ENCODE results near the gene FAM174A. TPM values are rescaled to one million over a fixed set of nuclear protein-coding genes. Genes with fewer than 3 reads are reported as not detected.
A peak's percentile ranks its signal among the peaks of the same experiment; 100 is the strongest.

FAM174A gene
- total and polyA plus RNA-seq, 3 experiments from 2014 or later = 8.5 to 10.4 (median 8.9) TPM

DNA sequence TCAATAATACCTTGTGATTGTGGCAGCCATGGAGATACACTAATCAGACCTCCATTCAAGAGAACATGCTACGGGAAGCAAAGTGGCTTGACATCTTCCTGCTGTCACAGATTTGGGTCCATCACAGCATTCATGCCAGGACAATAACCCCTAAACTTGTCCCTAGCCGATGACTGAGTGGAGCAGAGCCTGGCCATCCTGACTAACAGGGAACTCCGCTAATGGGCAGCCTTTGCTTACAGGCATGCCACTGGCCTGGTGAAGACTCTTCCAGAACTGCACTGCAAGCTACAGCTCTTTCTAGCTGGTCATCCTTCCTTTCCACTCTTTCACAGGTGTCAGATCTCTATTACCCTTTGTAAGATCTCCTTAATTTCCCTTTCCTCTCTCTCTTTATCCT is 16.0 kb downstream of the FAM174A start:
- H3K36me3 ChIP-seq (ENCODE audit: insufficient read depth, low read length) = no peaks in the 10 kb centered on the region
- H3K9me3 ChIP-seq (ENCODE audit: low read length) = no peaks in the 10 kb centered on the region
- H3K36me3 Mint-ChIP-seq = peaks cover 1 to 5% (median 3%) of the 10 kb centered on the region in 3 donors
- no peak overlapping the region for H3K27ac ChIP-seq (ENCODE audit: low read depth, low read length)
- H3K27me3 ChIP-seq (ENCODE audit: insufficient read depth, low read length, poor library complexity, severe bottlenecking) = no peaks in the 10 kb centered on the region
- no peak overlapping the region for H3K4me3 ChIP-seq (ENCODE audit: low read length)
- DNase-seq = no peak
- H3K27me3 Mint-ChIP-seq = no peaks in the 10 kb centered on the region
- CTCF ChIA-PET = no interaction called here
- no peaks in the 10 kb centered on the region for H3K4me1 ChIP-seq (ENCODE audit: insufficient read depth, low read length)
- H3K9me3 Mint-ChIP-seq = peaks cover 0 to 2% (median 0%) of the 10 kb centered on the region in 5 donors
- peaks cover 13 to 34% (median 19%) of the 10 kb centered on the region in 3 donors for H3K4me1 Mint-ChIP-seq
- H3K27ac Mint-ChIP-seq = peak overlapping the region in 4 of 8 donors; percentile 6 to 75 (median 31)
- POLR2A ChIA-PET = no interaction called here
- no peak overlapping the region for H3K4me3 Mint-ChIP-seq

DNA sequence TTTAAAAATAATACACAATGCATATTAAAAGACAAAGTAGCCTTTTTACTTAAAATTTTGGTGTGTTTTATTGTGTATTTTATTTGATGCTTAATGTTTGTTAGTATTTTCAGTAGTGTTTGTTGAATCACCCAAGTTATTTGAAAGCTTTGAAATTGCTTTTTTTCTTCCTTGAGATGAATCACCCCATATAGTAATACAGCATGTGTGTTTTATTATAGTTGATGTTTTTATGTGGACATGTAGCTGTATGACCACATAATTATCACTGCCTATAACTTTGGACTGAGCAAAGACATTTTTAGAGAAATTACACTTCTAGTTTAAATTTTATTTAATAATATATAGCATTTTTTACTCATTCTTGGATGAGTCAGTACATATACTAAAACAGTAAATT is 18.0 kb downstream of the FAM174A start:
- Mint-ChIP-seq H3K4me3 (no peak overlapping the region), H3K9me3 (peaks cover 0 to 2% (median 0%) of the 10 kb centered on the region in 5 donors), H3K27ac (no peak overlapping the region), H3K36me3 (peaks cover 1 to 3% (median 3%) of the 10 kb centered on the region in 3 donors), H3K27me3 (no peaks in the 10 kb centered on the region), H3K4me1 (peaks cover 14 to 29% (median 26%) of the 10 kb centered on the region in 3 donors)
- no peak for DNase-seq
- no peaks in the 10 kb centered on the region for H3K36me3 ChIP-seq (ENCODE audit: insufficient read depth, low read length)
- ChIA-PET CTCF (no interaction called here), POLR2A (no interaction called here)
- H3K9me3 ChIP-seq (ENCODE audit: low read length) = no peaks in the 10 kb centered on the region
- no peak overlapping the region for H3K4me3 ChIP-seq (ENCODE audit: low read length)
- H3K4me1 ChIP-seq (ENCODE audit: insufficient read depth, low read length) = no peaks in the 10 kb centered on the region
- no peak overlapping the region for H3K27ac ChIP-seq (ENCODE audit: low read depth, low read length)
- no peaks in the 10 kb centered on the region for H3K27me3 ChIP-seq (ENCODE audit: insufficient read depth, low read length, poor library complexity, severe bottlenecking)

DNA sequence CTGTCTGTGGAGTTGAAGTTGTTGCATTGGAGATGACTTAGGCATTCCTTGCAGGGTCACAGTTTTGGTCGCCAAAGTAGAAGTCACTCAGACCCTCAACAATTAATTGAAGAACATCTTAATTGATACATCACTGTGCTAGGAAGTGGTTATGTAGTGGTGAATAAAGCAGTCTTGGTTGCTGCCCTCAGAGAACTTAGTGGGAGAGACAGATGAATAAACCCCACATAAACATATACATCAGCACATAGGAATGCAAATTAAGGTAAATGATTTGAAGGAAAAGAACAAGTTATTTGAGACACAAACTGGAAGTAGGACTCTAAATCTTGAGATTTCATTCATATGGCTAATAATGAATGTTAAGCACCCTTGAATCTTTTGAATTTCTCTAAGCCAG is 25.7 kb downstream of the FAM174A start:
- no peaks in the 10 kb centered on the region for H3K9me3 ChIP-seq (ENCODE audit: low read length)
- no peaks in the 10 kb centered on the region for H3K36me3 ChIP-seq (ENCODE audit: insufficient read depth, low read length)
- ChIA-PET CTCF (no interaction called here), POLR2A (no interaction called here)
- H3K27ac Mint-ChIP-seq = no peak overlapping the region
- H3K4me3 ChIP-seq (ENCODE audit: low read length) = no peak overlapping the region
- peaks cover 8 to 30% (median 19%) of the 10 kb centered on the region in 3 donors for H3K4me1 Mint-ChIP-seq
- no peak overlapping the region for H3K4me3 Mint-ChIP-seq
- no peaks in the 10 kb centered on the region for H3K27me3 ChIP-seq (ENCODE audit: insufficient read depth, low read length, poor library complexity, severe bottlenecking)
- DNase-seq = no peak
- H3K9me3 Mint-ChIP-seq = peaks cover 0 to 4% (median 0%) of the 10 kb centered on the region in 5 donors
- no peaks in the 10 kb centered on the region for H3K4me1 ChIP-seq (ENCODE audit: insufficient read depth, low read length)
- H3K36me3 Mint-ChIP-seq = peaks cover 9 to 30% (median 21%) of the 10 kb centered on the region in 3 donors
- H3K27ac ChIP-seq (ENCODE audit: low read depth, low read length) = no peak overlapping the region
- no peaks in the 10 kb centered on the region for H3K27me3 Mint-ChIP-seq

DNA sequence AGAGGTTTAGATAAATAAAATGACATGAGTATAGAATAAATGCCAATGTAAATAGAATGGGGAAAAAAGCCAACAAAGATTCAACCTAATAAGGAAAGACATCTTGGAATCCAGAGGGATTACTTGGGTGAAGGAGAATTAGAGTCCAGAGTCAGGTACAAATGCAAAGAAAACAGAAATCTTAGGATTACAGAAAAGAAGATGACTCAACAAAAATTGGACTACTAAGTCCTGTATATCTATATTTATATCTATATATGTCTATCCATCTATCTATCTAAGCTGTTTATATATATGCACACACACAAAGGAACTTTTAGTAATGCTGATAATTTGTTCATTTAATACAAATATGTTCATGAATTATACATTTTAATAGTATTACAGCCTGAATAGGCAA is 27.6 kb downstream of the FAM174A start:
- POLR2A ChIA-PET = no interaction called here
- no peaks in the 10 kb centered on the region for H3K4me1 ChIP-seq (ENCODE audit: insufficient read depth, low read length)
- H3K4me1 Mint-ChIP-seq = peaks cover 15 to 38% (median 37%) of the 10 kb centered on the region in 3 donors

DNA sequence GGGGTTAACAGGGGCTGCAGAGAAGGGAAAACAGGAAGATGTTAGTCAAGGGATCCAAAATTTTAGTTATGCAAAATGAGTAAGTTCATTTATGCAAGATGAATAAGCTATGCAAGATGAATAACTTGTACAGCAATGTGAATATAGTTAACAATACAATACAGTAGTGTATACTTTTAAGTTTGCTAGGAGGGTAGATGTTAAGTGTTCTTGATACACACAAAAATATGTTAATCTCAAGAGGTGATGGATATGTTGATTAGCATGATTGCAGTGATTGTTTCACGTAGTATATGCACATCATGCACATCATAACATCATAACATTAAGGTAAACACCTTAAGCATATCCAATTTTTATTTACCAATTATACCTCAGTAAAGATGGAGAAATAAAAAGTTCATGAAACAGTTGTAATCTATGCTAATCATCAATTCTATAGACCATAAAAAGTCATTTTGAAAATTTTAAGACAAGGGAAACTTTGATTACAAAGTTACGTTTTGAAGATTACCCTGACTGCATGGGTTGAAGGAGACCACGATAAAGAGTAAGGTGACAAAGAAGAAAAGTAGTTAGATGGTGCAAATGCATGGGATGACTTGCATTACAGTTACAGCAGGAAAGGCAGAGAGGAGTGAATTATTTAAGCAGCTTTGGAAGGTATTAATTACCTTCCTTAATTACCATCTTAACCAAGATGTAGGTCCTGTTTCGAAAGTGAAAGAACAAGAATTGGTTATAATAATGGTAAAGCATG is 31.4 kb downstream of the FAM174A start:
- H3K9me3 Mint-ChIP-seq = no peaks in the 10 kb centered on the region
- H3K36me3 Mint-ChIP-seq = peaks cover 5 to 22% (median 17%) of the 10 kb centered on the region in 3 donors
- Histone ChIP-seq H3K27me3 (ENCODE audit: insufficient read depth, low read length, poor library complexity, severe bottlenecking) (no peaks in the 10 kb centered on the region), H3K36me3 (ENCODE audit: insufficient read depth, low read length) (no peaks in the 10 kb centered on the region), H3K27ac (ENCODE audit: low read depth, low read length) (no peak overlapping the region), H3K9me3 (ENCODE audit: low read length) (no peaks in the 10 kb centered on the region), H3K4me3 (ENCODE audit: low read length) (no peak overlapping the region), H3K4me1 (ENCODE audit: insufficient read depth, low read length) (no peaks in the 10 kb centered on the region)
- peak overlapping the region; percentile 67 to 87 (median 74) for H3K4me3 Mint-ChIP-seq
- no peak for DNase-seq
- POLR2A ChIA-PET = no interaction called here
- no peaks in the 10 kb centered on the region for H3K27me3 Mint-ChIP-seq
- peaks cover 19 to 54% (median 37%) of the 10 kb centered on the region in 3 donors for H3K4me1 Mint-ChIP-seq
- peak overlapping the region in 7 of 8 donors; percentile 0 to 88 (median 70) for H3K27ac Mint-ChIP-seq
- CTCF ChIA-PET = no interaction called here

More for the DNA sequence above, 27.6 kb downstream of the FAM174A start:
- peak overlapping the region in 1 of 8 donors; percentile 6 for H3K27ac Mint-ChIP-seq
- no peak overlapping the region for H3K4me3 ChIP-seq (ENCODE audit: low read length)
- H3K9me3 Mint-ChIP-seq = peaks cover 0 to 4% (median 0%) of the 10 kb centered on the region in 5 donors
- no peak for DNase-seq
- peaks cover 9 to 30% (median 21%) of the 10 kb centered on the region in 3 donors for H3K36me3 Mint-ChIP-seq
- H3K36me3 ChIP-seq (ENCODE audit: insufficient read depth, low read length) = no peaks in the 10 kb centered on the region
- H3K27me3 Mint-ChIP-seq = no peaks in the 10 kb centered on the region
- no peaks in the 10 kb centered on the region for H3K27me3 ChIP-seq (ENCODE audit: insufficient read depth, low read length, poor library complexity, severe bottlenecking)
- CTCF ChIA-PET = no interaction called here
- no peak overlapping the region for H3K4me3 Mint-ChIP-seq
- H3K27ac ChIP-seq (ENCODE audit: low read depth, low read length) = no peak overlapping the region
- H3K9me3 ChIP-seq (ENCODE audit: low read length) = no peaks in the 10 kb centered on the region

DNA sequence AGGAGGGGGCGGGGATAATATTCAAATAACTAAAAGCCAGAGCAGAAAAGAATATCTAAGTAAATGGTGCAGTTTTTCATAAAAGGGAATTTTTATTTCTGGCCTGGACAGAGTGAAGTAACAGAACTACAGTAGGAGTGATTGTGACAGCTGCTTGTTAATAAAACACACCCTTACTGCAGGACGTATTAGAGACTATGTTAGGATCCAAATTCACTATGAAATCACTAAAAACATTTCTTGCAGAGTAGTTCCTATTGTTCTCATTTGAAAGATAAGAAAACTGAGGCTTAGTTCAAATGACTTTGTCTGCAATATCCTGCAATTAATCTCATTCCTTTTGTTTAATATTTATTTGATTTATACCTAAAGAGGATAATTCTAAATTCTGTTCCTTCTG is 39.5 kb downstream of the FAM174A start:
- ChIA-PET CTCF (no interaction called here), POLR2A (no interaction called here)
- H3K27me3 Mint-ChIP-seq = no peaks in the 10 kb centered on the region
- peaks cover 6 to 8% (median 7%) of the 10 kb centered on the region in 3 donors for H3K4me1 Mint-ChIP-seq
- no peak overlapping the region for H3K4me3 ChIP-seq (ENCODE audit: low read length)
- no peaks in the 10 kb centered on the region for H3K36me3 ChIP-seq (ENCODE audit: insufficient read depth, low read length)
- no peaks in the 10 kb centered on the region for H3K9me3 Mint-ChIP-seq
- H3K36me3 Mint-ChIP-seq = peaks cover 0 to 12% (median 4%) of the 10 kb centered on the region in 3 donors
- H3K27ac Mint-ChIP-seq = no peak overlapping the region
- no peak overlapping the region for H3K4me3 Mint-ChIP-seq
- no peak overlapping the region for H3K27ac ChIP-seq (ENCODE audit: low read depth, low read length)
- no peaks in the 10 kb centered on the region for H3K9me3 ChIP-seq (ENCODE audit: low read length)
- no peaks in the 10 kb centered on the region for H3K27me3 ChIP-seq (ENCODE audit: insufficient read depth, low read length, poor library complexity, severe bottlenecking)
- H3K4me1 ChIP-seq (ENCODE audit: insufficient read depth, low read length) = no peaks in the 10 kb centered on the region
- no peak for DNase-seq

DNA sequence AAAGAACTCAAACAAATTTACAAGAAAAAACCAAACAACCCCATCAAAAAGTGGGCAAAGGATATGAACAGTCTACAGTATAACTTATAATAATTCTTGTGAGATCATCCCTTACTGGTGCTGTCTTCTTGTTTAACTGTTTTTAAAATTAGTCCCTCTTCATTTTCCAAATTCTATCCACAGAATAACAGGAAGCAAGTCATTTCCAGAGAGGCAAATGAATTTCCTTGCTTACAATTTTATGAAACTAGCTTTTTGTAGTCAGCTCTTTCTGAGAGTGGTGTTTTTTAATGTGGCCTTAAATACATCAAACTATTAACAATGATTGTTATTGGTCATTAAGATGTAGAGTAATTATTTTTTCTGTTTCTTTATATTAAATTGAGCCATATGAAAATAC is 40.6 kb downstream of the FAM174A start:
- Histone ChIP-seq H3K4me1 (ENCODE audit: insufficient read depth, low read length) (no peaks in the 10 kb centered on the region), H3K36me3 (ENCODE audit: insufficient read depth, low read length) (no peaks in the 10 kb centered on the region), H3K4me3 (ENCODE audit: low read length) (no peak overlapping the region), H3K27ac (ENCODE audit: low read depth, low read length) (no peak overlapping the region), H3K27me3 (ENCODE audit: insufficient read depth, low read length, poor library complexity, severe bottlenecking) (no peaks in the 10 kb centered on the region), H3K9me3 (ENCODE audit: low read length) (no peaks in the 10 kb centered on the region)
- DNase-seq = no peak
- no peak overlapping the region for H3K27ac Mint-ChIP-seq
- CTCF ChIA-PET = no interaction called here
- peaks cover 4 to 21% (median 12%) of the 10 kb centered on the region in 3 donors for H3K36me3 Mint-ChIP-seq
- no peaks in the 10 kb centered on the region for H3K27me3 Mint-ChIP-seq
- POLR2A ChIA-PET = no interaction called here
- H3K4me1 Mint-ChIP-seq = peaks cover 0 to 3% (median 0%) of the 10 kb centered on the region in 3 donors
- H3K9me3 Mint-ChIP-seq = no peaks in the 10 kb centered on the region
- H3K4me3 Mint-ChIP-seq = no peak overlapping the region

DNA sequence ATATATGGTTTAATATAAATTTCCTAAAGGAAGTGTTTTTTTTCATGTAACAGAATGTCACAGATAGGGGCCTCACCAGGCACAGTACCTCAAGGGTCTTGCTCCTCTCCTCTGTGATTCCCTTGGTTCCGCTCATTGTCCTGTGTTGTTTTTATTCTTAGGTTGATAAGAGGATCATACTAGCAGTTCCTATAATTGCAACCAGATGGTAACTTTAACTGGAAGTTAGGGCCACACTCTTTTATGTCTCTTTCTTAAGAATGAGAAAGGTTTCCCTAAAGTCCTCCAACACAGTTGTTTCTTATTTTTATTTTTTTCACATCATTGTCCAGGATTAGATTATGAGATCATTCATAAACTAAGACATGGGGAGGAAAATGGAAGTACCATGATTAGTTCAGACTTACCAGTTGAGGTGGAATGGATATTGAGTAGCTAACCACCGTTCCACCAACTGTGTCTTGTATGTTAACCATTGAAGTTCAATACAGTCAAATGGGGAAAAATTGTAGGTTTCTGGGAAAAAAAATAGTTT is 41.1 kb downstream of the FAM174A start:
- Mint-ChIP-seq H3K36me3 (peaks cover 4 to 22% (median 12%) of the 10 kb centered on the region in 3 donors), H3K27ac (no peak overlapping the region), H3K4me3 (no peak overlapping the region), H3K9me3 (no peaks in the 10 kb centered on the region), H3K4me1 (peaks cover 0 to 3% (median 0%) of the 10 kb centered on the region in 3 donors), H3K27me3 (no peaks in the 10 kb centered on the region)
- Histone ChIP-seq H3K36me3 (ENCODE audit: insufficient read depth, low read length) (no peaks in the 10 kb centered on the region), H3K9me3 (ENCODE audit: low read length) (no peaks in the 10 kb centered on the region), H3K27ac (ENCODE audit: low read depth, low read length) (no peak overlapping the region), H3K4me1 (ENCODE audit: insufficient read depth, low read length) (no peaks in the 10 kb centered on the region), H3K4me3 (ENCODE audit: low read length) (no peak overlapping the region), H3K27me3 (ENCODE audit: insufficient read depth, low read length, poor library complexity, severe bottlenecking) (no peaks in the 10 kb centered on the region)
- CTCF ChIA-PET = no interaction called here
- no peak for DNase-seq
- POLR2A ChIA-PET = no interaction called here
